HG02981 (cell line): Measurements from ENCODE around the gene PABPN1L.
"Not testable (repeated sequence)": the region's sequence is repeated elsewhere in the genome, so short reads cannot be mapped to it uniquely, and the experiment has no call there.

Experiments used
- ATAC-seq: cut with Tn5 transposase; IDR thresholded peaks from one replicate; pipeline ENCODE4 v1.9.1; 2021; ENCODE audit warnings: mild to moderate bottlenecking, moderate library complexity; ENCODE audit not compliant: unreplicated experiment

PABPN1L gene

DNA sequence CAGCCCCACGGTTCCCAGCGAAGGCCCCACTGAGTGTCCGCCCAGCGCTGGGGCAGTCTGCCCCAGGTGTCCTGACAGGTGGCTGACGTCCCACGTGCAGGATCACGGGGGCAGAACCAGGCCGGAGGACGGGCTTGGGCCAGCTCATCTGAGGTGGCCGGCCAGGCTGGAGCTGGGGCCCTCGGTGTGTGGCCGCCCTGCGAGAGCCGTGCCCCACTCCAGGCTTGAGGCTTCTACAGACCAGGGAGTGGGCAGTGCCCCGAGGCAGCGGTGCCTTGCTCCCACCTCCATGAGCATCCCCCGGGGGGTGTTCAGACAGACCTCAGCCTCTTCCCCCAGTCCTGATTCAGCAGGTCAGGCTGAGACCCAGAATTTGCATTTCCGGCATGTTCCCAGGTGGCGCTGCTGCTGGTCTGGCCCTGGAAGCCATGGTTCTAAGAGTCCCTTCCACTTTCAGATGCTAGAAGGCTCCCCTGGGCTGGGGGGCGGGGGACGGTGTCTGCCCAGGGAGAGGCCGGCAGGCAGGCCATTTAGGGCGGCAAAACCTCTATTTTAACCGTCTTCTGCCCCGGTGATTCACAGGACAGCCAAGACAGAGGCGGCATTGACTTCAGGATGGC, 35.4 kb upstream of the PABPN1L start:
- no peak for ATAC-seq

DNA sequence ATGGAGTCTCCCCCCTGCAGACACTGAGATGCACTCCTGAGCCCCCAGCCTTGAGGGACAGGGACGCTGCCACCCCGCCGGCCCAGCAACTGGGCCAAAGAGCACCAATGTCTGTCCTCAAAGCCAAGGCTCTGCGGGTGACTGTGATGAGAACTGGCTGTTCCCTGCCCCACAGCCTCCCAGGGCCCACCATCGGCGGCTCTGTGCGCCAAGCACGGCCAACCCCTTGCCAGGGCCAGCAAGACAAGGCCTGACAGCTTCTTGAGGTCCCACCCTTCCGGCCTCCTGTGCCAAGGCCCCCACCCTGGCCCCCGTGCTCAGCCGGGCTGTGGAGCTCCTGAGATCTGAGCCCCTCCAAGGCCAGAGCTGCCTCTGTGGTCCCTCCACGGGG, 34.2 kb upstream of the PABPN1L start:
- ATAC-seq, result no peak

DNA sequence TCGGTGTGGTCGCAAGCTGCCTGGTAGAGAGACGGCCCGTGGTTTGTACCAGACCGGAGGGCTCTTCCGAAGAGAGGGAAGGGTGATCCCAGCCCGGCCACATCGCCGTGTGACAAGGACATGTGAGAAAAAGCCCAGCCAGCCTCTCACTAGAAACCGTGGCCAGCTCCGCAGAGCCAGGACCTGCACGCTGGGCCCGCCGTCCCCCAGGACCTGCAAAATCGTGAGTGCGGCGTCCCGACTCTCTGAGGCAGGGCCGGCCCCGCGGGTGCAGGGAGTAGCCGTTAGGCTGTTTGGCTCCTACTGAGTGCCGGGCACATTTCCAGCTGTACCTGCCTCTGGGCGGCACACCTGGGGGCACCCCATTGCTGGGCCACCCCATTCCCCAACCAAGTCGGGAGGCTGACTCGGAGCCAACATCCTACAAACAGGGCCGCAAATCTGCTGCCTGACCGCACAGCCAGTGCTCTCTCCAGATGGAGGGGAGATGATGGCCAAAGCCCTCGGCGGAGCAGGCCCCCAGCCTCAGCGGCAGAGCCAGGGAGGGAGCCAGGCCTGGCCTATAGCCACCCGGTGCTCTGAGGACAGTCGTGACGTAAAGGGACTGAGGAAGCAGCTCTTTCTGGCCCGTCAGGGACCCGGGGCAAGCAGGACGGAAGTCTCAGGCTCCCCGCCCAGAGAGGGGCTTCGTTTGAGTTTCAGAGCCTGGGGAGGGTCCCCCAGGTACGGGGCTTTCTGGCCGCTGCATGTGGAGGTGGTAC, 33.6 kb upstream of the PABPN1L start:
- no peak for ATAC-seq

DNA sequence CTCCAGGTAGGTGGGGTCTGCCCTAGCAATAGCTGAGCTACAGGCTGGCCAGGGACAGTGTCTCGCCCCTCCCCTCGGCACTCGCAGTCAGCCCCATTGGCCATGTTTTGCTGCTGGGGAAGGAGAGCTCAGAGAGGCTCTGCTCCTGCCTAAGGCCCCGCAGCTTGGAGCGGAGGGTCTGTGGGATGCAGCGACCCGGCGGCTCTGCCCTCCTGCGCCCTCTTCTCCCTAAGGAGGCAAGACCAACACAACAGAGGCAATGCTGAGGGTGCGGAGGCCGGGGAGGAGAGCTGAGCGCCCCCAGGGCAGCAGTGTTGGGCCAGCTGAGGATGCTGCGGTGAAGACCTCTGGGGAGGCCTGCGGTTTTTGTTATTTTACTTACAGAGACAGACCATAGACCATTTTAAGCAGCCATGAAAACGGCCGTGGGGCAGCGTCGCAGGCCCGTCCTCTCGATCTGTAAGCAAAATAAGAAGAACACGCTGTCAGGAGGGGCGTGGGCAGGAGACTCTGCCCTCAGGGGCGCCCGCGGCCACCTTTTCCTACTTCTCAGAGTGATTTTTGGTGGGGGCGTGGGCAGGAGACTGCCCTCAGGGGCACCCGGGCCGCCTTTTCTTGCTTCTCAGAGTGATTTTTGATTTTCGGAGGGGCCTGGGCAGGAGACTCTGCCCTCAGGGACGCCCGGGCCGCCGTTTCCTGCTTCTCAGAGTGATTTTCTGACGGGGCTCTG, 31.4 kb upstream of the PABPN1L start:
- no peak for ATAC-seq

DNA sequence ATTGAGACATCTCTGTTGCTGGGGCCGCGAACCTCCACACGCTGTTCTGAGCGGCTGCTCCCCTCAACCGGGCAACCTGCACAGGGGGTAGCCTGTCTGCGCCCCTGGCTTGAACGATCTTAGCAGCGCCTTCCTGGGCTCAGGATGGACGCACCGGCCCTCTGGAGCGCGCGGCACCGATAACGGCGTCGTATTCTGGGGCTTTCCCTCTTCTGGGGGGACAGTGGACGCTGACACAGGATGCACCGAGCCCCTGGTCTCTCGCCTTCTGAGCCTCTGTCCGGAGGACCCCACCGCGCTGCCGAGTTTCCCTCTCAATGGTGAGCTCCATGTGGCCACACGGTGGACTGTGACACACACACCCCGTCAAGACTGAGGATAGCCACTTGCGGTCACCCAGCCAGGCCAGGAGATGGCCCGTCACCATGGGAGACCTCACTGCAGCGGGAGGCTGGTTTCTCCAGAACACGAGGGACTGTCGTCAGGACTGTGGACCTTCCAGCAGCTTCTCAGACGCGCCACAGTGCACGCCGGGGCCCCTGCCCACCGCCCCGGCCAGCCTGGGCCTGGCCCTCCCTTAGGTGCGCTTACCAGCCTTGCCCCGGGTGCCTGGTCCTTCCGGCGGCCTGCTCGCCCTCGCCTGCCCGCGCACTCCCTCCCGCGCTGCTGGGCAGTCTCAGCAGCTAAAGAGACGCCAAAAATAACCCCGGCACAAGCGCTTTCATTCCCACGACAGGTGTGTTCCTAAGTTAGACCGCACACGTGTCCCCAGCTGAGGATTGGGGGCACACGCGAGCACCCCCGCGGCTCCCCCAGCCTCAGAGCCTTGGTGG, 30.0 kb upstream of the PABPN1L start:
- no peak for ATAC-seq

DNA sequence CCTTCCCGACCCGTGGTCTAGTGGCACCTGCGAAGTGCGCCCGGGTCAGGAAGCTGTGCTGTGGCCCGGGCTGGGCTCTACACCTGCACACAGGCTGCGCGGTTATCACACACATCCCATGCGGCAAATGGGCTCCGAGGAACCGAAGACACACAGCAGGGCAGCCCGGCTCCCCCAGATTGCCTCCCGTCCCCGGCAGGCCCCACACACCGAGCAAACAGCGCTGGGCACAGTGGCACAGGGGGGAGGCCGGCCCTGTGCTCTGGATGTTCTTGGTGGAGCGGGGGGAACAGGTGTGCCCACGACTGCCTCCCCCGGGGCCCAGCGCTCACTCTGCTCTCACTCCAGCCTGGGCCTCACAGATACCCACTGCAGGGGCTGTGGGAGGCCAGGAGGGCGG, 28.9 kb upstream of the PABPN1L start:
- ATAC-seq, result no peak

DNA sequence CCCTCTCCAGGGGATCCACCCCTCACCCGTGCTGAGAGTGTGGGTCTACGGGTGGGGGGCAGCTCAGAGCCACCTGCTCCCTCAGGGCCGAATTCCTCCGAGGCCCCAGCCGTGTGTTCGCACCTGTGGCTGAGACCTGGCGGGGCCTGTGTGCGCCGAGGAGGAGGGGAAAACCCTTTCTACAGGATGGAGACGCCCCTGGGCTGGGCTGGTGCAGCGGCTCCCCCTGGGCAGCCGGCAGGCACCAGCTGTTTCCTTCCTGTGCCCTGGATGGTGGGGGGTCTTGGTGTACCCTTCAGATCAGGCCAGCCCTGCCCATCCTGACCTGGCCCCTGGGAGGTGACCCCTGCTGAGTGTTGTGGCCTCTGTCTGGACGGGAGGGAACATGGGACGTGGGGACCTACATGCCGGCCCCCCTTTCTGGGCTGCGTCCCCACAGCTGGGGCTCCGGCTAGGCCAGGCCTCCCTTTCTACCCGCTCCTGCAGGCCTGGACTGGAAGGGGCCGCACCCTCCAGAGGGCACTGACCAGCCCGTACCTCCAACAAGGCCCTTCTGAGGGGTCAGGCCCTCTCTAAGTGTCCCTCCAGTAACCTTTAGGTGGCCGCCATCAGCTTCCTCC, 28.3 kb upstream of the PABPN1L start:
- ATAC-seq, result no peak

DNA sequence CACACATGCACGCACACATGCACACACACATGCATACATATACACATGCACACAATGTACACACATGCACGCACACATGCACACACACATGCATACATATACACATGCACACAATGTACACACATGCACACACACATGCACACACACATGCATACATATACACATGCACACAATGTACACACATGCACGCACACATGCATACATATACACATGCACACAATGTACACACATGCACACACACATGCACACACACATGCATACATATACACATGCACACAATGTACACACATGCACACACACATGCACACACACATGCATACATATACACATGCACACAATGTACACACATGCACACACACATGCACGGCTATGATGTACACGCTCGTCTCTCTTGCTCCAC, 27.8 kb upstream of the PABPN1L start:
- not testable (repeated sequence) for ATAC-seq

DNA sequence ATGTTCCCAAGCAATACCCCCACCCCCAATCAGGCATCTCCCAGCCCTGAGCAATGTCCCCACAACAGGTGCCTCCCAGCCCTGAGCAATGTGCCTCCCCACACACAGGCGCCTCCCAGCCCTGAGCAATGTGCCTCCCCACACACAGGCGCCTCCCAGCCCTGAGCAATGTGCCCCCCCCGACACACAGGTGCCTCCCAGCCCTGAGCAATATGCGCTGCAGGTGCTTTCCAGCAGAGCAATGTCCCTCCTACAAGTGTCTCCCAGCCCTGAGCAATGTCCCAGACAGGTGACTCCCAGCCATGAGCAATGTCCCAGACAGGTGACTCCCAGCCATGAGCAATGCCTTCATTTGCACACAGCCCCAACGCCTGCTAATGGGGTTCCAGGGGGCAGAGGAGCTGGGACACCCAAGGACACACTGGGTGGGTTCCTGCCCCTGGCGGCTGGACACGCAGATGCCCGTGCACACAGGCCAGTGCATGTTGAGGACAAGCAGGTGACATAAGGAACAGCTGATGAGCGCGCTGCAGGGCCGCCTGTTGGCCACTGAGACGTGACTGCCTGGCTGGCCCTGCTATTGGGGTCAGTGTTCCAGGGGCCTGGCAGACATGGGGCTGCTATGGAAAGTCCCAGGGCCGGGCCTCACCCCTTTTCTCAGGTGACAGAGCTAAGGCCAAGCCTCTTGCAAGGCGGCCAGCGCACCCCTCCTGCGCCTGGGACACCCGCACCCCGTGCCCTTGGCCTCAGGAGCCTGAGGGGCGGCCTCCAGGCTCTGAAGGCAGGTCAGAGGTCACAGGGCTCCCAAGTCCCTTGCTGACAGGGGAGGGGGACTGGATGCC, 26.9 kb upstream of the PABPN1L start:
- no peak for ATAC-seq

DNA sequence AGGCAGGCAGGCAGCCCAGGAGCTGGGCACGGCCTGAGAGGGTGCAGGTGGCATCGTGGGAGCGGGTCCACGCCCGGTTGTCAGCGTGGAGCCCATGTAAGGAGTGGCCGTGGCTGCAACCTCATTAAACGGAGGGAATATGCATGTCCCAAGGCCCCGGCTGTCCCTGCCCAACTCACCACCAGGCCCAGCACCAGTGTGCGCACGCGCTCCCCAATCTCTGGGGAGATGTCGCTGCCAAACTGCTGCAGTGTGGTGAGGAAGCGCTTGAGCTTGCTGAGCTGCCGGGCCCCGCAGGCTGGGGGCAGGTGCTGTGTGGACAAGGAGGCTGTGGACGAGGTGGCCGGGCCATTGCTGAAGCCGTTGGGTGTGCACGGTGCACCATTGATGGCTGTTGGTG, 25.6 kb upstream of the PABPN1L start:
- ATAC-seq, result no peak

DNA sequence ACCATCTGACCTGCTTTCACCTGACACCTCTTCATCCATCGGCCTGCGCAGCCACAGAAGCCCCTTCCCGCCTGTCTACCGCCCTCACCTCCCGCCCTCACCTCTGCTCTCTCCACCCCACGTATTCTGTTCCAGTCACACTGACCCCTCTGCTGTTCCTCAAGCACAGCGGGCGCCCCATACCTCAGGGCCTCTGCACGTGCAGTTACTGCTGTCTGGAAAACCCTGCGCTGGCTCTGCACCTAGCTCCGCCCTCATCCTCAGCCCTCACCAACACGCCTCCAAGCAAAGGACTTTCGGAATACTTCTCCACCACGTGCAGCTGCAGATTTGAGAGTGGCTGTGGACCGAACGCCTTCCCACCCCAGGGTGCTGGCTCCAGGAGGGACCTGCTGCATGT, 24.6 kb upstream of the PABPN1L start:
- ATAC-seq, result no peak

DNA sequence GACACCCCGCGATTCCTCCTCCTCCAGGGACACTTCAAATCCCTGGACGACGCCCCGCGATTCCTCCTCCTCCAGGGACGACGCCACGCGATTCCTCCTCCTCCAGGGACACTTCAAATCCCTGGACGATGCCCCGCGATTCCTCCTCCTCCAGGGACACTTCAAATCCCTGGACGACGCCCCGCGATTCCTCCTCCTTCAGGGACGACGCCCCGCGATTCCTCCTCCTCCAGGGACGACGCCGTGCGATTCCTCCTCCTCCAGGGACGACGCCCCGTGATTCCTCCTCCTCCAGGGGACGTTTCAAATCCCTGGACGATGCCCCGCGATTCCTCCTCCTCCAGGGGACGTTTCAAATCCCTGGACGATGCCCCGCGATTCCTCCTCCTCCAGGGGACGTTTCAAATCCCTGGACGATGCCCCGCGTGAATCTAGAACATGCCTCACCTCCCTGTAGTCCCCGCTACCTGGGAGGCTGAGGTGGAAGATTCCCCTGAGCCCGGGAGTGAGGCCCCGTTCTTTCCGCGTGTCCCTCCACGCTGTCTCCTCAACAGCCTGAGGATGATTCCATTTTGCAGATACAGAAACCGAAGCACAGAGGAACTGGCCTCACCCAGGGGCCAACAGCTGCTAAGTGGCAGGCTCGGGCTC, 23.4 kb upstream of the PABPN1L start:
- not testable (repeated sequence) for ATAC-seq

DNA sequence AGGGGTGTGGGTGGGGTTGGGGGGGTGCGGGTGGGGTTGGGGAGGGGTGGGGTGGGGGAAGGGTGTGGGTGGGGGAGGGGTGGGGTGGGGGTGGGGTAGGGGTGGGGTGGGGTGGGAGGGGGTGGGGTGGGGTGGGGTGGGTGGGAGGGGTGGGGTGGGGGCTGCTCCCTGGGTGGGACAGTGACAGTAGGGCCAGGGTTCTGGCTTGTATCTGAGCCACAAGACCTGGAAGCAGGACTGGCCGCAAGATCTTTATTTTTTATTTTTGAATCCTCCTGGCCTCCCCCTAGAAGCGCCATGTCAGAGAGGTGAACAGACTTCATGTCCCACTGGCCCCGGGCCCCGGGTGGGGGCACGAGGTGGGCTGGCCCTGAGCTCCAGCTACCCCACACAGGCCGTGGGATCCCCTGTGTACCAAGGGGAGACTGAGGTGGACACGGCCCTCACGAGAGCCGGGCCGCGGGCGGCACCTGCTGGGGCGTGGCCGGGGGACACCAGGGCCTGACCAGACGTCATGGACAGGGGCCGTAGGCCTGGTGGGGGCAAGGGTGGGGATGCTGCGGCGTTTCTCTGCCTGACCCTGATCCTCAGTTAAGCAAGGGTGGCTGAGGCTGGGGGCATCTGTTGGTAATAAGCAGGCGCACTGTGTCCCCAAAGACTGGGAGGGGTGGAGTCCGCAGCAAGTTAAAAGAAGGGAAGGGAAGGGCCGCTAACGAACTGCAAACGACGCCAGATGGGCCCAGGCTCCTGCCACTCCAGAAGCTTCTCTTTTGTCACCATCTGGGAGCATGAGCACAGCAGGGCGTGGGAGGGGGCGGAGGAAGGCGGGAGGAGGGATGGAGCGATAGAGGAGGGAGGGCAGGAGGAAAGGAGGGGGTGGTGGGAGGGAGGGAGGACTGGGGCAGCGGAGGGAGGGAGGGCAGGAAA, 22.3 kb upstream of the PABPN1L start:
- ATAC-seq, result no peak

DNA sequence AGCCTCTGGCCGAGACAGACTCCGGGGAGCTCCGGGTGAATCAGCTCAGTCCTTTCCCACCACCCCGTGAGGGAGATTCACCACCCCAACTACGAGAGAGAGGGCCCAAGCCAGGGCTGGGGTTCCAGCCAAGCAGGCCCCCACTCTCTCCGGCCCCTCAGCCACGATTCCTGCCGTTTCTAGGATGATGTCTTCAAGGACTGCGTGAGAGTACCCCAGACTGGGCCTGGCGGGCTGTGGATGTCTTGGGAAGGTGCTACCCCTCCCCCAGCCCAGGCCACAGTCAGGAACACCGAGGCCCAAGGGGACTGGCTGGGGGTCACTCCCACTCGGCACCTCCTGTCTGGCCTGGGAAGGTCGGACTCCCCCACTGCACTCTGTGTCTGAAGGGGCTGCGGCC, 21.6 kb upstream of the PABPN1L start:
- no peak for ATAC-seq

DNA sequence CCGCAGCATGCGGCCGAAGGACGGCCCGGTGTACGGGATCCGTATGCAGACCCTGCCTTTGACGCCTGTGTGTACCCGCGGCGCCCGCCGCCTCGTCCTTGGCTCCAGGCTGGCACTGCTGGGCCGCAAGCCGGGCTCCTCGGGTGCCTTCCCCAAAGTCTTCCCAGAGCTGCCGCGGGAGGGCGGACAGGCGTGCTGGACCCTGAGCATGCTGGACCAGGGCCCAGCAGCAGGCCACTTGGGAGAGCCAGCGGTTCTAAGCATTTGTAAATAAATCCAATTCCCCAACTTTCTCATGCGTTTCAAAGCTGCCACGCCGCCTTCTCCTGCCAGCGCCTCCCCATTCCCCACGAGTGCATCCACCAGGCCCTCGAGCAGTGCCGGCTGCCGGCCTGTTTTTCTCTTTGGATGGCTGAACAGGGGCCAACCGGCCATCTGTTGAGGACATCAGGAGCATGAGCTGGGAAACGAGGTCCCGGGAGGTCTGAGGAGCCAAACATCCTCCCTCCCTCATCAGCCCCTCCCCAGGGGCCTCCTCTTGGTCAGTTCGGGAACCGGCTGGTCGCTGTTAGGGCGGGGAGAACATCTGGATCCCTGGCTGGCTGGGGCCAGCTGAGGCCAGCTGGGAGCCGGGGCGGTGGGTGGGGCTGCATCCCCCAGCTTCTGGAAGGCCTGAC, 20.5 kb upstream of the PABPN1L start:
- ATAC-seq, result no peak

DNA sequence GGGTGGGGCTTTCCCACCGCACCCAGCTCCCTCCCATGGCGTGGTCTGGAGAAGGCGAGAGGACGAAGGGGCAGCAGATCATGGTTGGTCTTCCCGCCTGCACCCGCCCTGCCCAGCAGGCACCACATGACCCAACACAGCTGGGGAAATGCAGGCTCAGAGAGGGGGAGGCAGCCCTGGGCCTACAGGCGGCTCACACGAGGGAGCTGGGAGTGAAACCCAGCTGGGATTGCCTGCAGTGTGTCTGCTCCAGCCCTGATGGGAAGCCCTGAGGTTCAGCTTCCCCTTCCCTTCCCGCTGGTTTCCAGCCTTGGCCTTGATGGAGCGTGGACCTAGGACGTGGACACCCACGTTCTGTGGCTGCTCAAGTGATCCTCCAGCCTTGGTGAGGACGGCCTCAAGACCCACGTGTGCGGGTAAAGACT, 20.0 kb upstream of the PABPN1L start:
- no peak for ATAC-seq

DNA sequence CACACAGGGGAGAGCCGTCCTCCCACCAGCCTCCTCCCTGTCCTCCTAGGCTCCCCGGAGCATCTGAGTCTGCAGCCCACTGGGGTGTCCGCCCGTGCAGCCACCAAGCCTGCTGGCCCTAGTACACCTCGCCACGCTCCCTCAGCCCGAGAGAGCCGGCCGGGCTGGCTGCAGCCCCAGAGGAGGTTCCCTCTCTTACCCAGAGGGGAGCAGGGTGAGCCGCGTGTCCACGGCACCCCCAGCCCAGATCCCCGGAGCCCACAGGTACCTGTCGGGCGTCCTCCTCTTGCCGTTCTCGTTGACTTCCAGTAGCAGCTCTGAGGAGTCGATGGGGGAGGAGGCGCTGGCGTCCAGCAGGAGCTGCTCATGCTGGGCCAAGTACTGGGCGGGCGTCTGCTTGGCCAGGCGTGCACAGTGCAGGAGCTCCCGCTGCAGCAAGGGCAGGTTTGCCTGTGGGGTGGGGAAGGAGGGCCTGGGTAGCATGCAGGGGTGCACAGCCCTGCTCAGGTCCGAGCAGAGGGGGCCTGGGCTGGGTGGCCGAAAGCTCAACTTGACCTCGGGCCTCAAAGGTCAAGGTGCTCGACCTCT, 19.3 kb upstream of the PABPN1L start:
- no peak for ATAC-seq
